HG02870 (cell line): ENCODE results near the gene CDH15.
"Not testable (repeated sequence)": the region's sequence is repeated elsewhere in the genome, so short reads cannot be mapped to it uniquely, and the experiment has no call there.

ENCODE experiments used
- ATAC-seq: cut with Tn5 transposase; IDR thresholded peaks from one replicate; pipeline ENCODE4 v1.9.1; 2021; ENCODE audit warnings: mild to moderate bottlenecking, moderate library complexity; ENCODE audit not compliant: unreplicated experiment

CDH15 gene

GRCh38 chr16:89155184-89155679 is 16.3 kb upstream of the CDH15 start:
- ATAC-seq, result no peak

DNA sequence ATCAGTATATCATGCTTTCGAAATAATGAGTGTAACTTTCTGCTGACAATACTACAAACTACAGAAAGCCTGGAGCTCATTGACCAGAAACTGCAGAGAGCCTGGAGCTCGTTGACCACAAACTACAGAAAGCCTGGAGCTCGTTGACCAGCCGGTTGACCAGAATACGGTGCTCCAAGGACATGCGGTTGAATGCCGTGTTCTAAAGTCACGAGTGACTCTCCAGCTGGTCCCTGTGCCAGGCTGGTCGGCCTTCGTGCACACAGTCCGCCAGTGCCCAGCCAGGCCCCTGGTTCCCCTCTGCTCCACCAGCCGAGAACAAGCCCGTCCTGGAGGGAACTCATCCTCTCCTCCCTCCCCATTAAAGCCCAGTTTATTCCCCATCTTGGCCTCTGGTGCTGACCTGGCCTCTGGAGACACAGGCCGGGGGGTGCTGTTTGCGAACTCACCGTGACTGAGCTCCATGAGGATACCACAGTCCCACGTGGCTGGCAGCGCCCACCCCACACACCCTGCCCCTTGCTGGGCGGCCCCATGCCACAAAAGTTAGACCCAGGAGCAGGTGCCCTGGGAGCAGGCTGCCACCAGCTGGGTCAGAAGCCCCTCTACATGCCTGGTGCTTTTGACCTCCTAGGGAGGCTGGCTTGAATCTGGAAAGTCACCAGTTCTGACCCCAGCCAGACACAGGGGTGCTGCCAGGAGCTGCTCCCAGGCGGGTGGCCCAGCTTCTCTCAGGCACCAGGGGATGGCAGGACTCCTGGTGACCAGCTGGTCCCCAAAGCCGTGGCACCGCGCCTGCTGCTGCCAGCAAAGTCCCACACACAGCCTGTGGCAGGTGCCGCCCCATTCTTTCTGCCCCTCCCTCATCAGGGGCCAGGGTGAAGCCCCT is 15.5 kb upstream of the CDH15 start:
- ATAC-seq, result no peak

DNA sequence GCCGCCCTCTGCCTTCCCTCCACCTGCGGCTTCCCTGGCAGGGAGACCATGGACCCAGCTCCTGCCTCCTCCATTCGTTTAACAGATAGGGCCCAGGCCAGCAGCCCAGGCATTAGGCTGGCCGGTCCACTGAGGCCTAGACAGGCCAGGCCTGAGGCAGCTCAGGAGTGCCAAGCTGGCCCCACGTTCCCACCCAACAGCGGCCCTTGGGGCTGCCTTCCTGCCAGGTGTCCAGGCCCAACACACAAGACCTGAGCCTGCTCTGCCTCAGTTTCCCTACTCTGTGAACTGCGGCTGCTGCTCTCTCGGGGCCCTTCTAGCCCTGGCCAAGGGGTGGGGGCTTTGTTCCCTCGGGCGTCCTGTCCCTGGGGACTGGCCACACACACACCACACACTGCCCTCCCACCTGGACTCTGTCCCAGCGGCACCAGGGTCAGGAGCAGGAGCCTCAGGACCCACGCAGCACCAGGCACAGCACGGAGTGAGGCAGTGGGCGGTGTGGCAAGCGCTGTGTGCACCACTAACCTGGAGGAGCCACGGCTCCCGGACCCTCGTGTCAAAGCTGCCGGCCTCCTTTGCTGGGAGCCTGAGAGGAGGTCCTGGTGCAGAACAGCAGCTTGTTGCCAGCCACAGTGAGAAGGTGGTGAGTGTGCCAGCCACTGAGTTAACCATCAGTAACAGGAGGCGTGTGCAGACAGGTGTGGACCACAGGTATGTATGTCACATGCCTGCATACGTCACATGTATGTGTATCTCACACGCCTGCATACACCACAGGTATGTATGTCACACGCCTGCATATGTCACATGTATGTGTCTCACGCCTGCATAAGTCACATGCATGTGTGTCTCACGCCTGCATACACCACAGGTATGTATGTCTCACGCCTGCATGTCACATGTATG is 14.6 kb upstream of the CDH15 start:
- ATAC-seq, result no peak

DNA sequence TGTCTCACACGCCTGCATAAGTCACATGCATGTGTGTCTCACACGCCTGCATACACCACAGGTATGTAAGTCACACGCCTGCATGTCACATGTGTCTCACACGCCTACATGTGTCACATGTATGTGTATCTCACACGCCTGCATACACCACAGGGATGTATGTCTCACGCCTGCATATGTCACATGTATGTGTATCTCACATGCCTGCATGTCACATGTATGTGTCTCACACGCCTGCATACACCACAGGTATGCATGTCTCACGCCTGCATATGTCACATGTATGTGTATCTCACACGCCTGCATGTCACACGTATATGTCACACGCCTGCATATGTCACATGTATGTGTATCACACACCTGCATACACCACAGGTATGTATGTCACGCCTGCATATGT is 13.8 kb upstream of the CDH15 start:
- no peak for ATAC-seq

GRCh38 chr16:89159066-89159849 is 12.3 kb upstream of the CDH15 start:
- ATAC-seq, result no peak

GRCh38 chr16:89159850-89160354 is 11.6 kb upstream of the CDH15 start:
- no peak for ATAC-seq

- no peak for ATAC-seq
Measured at GRCh38 chr16:89160977-89161701, 10.4 kb upstream of the CDH15 start.

- ATAC-seq, result no peak
Measured at GRCh38 chr16:89161763-89162713, 9.5 kb upstream of the CDH15 start.

DNA sequence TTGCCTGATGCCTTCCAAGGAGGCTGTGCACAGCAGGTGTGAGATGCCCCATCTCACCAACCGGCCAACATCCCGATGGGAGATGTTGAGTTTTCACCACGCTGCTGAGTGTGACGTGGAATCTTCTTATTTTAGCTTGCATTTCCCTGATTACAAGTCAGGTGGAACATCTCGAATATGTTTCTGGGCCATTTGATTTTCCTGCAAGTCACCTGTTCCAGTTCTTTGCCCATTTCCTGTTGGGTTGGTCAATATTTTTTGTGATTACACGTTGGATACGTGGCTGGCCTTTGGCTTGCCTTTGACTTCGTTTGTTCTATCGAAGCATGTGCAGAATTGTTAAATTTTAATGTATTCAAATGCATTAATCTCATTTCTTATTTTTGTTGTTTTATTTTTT is 8.3 kb upstream of the CDH15 start:
- no peak for ATAC-seq

GRCh38 chr16:89164436-89164835 is 7.1 kb upstream of the CDH15 start:
- no peak for ATAC-seq

DNA sequence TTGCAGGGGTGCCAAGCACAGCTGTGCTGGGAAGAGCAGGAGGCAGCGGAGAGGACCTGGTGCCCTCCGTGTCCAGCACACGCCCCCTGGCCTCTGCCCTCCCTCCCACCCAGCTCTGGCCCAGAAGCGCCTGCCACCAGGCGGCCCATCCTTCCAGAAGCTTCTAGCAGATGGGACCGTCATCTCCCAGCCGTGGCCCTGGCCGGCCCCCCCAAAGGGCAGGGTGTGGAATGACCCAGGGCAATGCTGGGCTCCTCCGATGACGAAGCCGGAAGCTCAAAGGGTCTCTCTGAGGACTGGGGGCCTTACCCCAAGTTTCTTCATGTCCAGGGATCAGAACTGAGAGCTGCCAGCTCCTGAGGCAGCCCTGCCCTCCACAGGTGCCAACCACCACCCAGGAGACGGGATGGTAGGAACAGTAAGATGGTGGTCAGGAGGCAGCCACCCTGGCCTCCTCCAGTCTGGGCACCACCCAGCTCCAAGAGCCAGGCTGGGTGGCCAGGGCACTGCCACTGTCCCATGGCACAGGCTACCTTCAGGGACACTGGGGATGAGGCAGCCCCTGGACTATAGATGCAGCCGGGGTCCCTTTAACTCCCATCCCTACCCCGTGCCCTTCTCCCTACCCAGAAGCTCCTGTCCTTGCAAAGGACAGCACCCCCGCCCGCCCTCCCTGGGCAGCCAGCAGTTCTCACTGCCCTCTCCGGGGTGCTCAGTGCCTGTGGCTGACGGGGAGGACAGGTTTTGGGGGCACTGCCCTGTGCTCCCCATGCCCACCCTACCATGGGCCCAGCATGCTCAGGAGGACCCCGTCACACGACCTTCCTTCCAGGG is 6.5 kb upstream of the CDH15 start:
- ATAC-seq, result no peak

DNA sequence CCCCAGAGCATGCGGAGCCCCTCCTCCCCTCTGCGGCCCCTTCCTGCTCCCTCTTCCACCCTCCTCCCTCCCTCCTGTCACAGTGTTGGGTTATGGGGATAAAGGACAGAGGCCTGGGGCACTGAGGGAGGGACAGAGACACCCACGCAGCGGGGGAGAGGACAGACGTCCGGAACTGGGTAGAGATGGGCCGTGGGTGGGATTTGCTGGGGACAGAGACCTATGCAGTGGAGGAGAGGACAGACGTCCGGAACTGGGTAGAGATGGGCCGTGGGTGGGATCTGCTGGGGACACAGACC is 5.9 kb upstream of the CDH15 start:
- ATAC-seq, result not testable (repeated sequence)

- no peak for ATAC-seq
Measured at GRCh38 chr16:89166696-89167424, 4.7 kb upstream of the CDH15 start.

DNA sequence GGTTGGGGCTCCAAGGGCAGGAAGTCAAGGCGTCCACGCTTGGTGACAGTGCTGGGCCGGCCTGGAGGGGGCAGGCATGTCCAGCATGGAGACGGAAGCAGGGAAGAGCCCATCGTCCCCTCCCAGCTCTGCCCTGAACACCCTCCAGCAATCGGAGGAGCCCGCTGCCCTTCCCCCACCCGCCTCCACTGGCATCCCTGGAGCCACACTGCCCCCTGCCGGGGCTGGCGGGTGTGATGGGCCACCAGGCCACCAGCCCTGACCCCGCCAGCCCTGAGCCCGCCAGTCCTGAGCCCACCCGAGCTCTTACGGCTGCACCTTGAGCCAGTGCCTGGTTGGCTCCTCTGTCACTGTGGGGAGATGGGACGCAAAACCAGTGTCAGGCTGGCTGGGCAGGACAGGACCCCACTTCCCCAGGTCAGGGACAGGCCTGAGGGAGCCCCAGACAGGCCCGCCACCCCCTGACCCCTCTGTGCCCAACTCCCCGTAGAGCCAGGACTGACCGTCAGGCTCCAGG is 4.1 kb upstream of the CDH15 start:
- no peak for ATAC-seq

GRCh38 chr16:89168381-89169189 is 3.0 kb upstream of the CDH15 start:
- no peak for ATAC-seq

GRCh38 chr16:89169778-89170177 is 1.8 kb upstream of the CDH15 start:
- ATAC-seq, result no peak
